A549 (cell line): Measurements from ENCODE around the gene ADCY10. TPM values are rescaled to one million over a fixed set of nuclear protein-coding genes. Genes with fewer than 3 reads are reported as not detected.
A peak's percentile ranks its signal among the peaks of the same experiment; 100 is the strongest.

ENCODE experiments used
- ATAC-seq, 2 experiments: fragments of 200-7000 bp in 1 of 2; fragments of >200 bp in 1 of 2; cut with Nextera tagmentation in 1 of 2; cut with Tn5 transposase in 1 of 2; 3 replicates each; pipeline versions ENCODE4 v1.8.0 to v1.9.1; 2018 to 2020; ENCODE audit warnings: mild to moderate bottlenecking in 1 of 2, moderate library complexity in 1 of 2
- CTCF ChIA-PET: fragments of 300-600 bp; sonication (Branson Sonifier 250); formaldehyde crosslinking; extraction: SDS; loops from one replicate; lab custom pipeline; 2021; ENCODE audit warnings: antibody characterized with exemption, inconsistent platforms; lab: Yijun Ruan, JAX
- POLR2A ChIA-PET: fragments of 350-600 bp; formaldehyde crosslinking; extraction: SDS; loops from one replicate; lab custom pipeline; 2021; ENCODE audit warnings: antibody characterized with exemption, inconsistent platforms; lab: Yijun Ruan, JAX
- DNase-seq, 2 experiments: peaks; one replicate each; pipeline versions ENCODE4 v3.0.0 to v3.0.0-alpha.2; 2011 to 2016; ENCODE audit warnings: low read depth in 1 of 2, low spot score in 1 of 2
- FAIRE-seq: peaks from 2 replicates; lab custom pipeline; 2011; peaks lifted over from hg19 to GRCh38; lab: Jason Lieb, UNC
- H3K27ac ChIP-seq, 2 experiments: fragments of >200 bp; sonication (Bioruptor Twin); formaldehyde crosslinking; 3 replicates each; pipeline ENCODE4 v1.5.1; 2016 to 2017
- H3K4me1 ChIP-seq: fragments of >200 bp; sonication (Bioruptor Twin); formaldehyde crosslinking; 3 replicates; pipeline ENCODE4 v1.6.1; 2016
- H3K4me2 ChIP-seq: fragments of >200 bp; sonication (Bioruptor Twin); formaldehyde crosslinking; 3 replicates; pipeline ENCODE4 v1.6.1; 2016
- H3K4me3 ChIP-seq: fragments of >200 bp; sonication (Bioruptor Twin); formaldehyde crosslinking; 3 replicates; pipeline ENCODE4 v1.5.1; 2016
- H3K9me3 ChIP-seq: fragments of >200 bp; sonication (Bioruptor Twin); formaldehyde crosslinking; 3 replicates; pipeline ENCODE4 v1.6.1; 2016
- BHLHE40 ChIP-seq: IDR thresholded peaks from 2 replicates; pipeline ENCODE4 v1.6.1; 2012; ENCODE audit warnings: low read depth, low read length, inconsistent platforms
- CBX2 ChIP-seq: fragments of 200-600 bp; sonication (generic); IDR thresholded peaks from 2 replicates; pipeline ENCODE4 v1.6.1; 2016; ENCODE audit warnings: low read depth, mild to moderate bottlenecking, borderline replicate concordance
- CHD2 ChIP-seq: fragments of 150-350 bp; IDR thresholded peaks from 2 replicates; pipeline ENCODE4 v1.6.1; 2014; ENCODE audit warnings: low read length; ENCODE audit not compliant: partially characterized antibody
- CHD4 ChIP-seq: fragments of 200-600 bp; sonication (generic); IDR thresholded peaks from 2 replicates; pipeline ENCODE4 v1.6.1; 2016; ENCODE audit warnings: antibody characterized with exemption, mild to moderate bottlenecking, borderline replicate concordance
- FOXS1 ChIP-seq: fragments of 250-450 bp; sonication (Bioruptor Pico); IDR thresholded peaks from 2 replicates; pipeline ENCODE4 v1.5.0; 2020; ENCODE audit warnings: mild to moderate bottlenecking, moderate library complexity
- HDAC2 ChIP-seq: fragments of 200-600 bp; sonication (generic); IDR thresholded peaks from 2 replicates; pipeline ENCODE4 v1.6.1; 2016
- HOXB13 ChIP-seq: fragments of 250-450 bp; sonication (Bioruptor Pico); IDR thresholded peaks from 2 replicates; pipeline ENCODE4 v1.5.0; 2020; ENCODE audit warnings: low read depth, mild to moderate bottlenecking, moderate library complexity
- JUN ChIP-seq, 2 experiments: fragments of >200 bp; sonication (Bioruptor Twin); formaldehyde crosslinking; IDR thresholded peaks; 2 replicates in 1 of 2; 3 replicates in 1 of 2; pipeline ENCODE4 v1.6.1; 2016 to 2017
- JUNB ChIP-seq: fragments of >200 bp; sonication (Bioruptor Twin); formaldehyde crosslinking; IDR thresholded peaks from 2 replicates; pipeline ENCODE4 v1.6.1; 2016
- KDM5A ChIP-seq: fragments of 200-600 bp; sonication (generic); IDR thresholded peaks from 2 replicates; pipeline ENCODE4 v1.6.1; 2016; ENCODE audit warnings: antibody characterized with exemption, mild to moderate bottlenecking
- NFE2L2 ChIP-seq: fragments of 150-350 bp; conservative IDR thresholded peaks from 2 replicates; pipeline ENCODE4 v1.6.1; 2014; ENCODE audit warnings: low read length
- POLR2A ChIP-seq: IDR thresholded peaks from 2 replicates; pipeline ENCODE4 v1.6.1; 2012; ENCODE audit warnings: mild to moderate bottlenecking, low read length
- POLR2AphosphoS2 ChIP-seq: conservative IDR thresholded peaks from 2 replicates; pipeline ENCODE4 v1.6.1; 2012; ENCODE audit warnings: low read length, improper control_type of control experiment, inconsistent platforms
- SREBF2 ChIP-seq: fragments of 450-650 bp; IDR thresholded peaks from 2 replicates; pipeline ENCODE4 v1.6.1; 2014; ENCODE audit warnings: mild to moderate bottlenecking, moderate library complexity
- TFCP2L1 ChIP-seq: fragments of 250-450 bp; sonication (Bioruptor Pico); IDR thresholded peaks from 2 replicates; pipeline ENCODE4 v1.5.0; 2021; ENCODE audit warnings: mild to moderate bottlenecking
- TP53 ChIP-seq: fragments of 250-450 bp; sonication (Bioruptor Pico); IDR thresholded peaks from 2 replicates; pipeline ENCODE4 v1.5.0; 2021; ENCODE audit warnings: mild to moderate bottlenecking, moderate library complexity
- ZC3H11A ChIP-seq: fragments of 450-650 bp; IDR thresholded peaks from 2 replicates; pipeline ENCODE4 v1.6.1; 2014; ENCODE audit warnings: antibody characterized with exemption, mild to moderate bottlenecking
- ZFP36 ChIP-seq: fragments of 450-650 bp; IDR thresholded peaks from 2 replicates; pipeline ENCODE4 v1.6.1; 2014; ENCODE audit warnings: borderline replicate concordance; ENCODE audit not compliant: partially characterized antibody
- WGBS: methylation state at CpG from one replicate; pipeline ENCODE4 v1.1.6; 2017; ENCODE audit errors: missing lambda C conversion rate; 5-methylcytosine and 5-hydroxymethylcytosine counted together
- polyA plus RNA-seq, 4 experiments: library from polyadenylated mRNA; depleted of rRNA in 3 of 4; stranded (reverse); fragments of >200 nt; fragmentation: RNase III in 1 of 4; extraction: RNeasy Plus Mini Kit Qiagen cat#74134 plus additional on column Dnase treatment in 1 of 4; gene quantifications; 2 replicates in 3 of 4; 3 replicates in 1 of 4; pipeline ENCODE4 v1.2.3, GENCODE V29; 2011 to 2017
- TF ChIP-seq, protein P1 (sequence below): fragments of 250-450 bp; sonication (Bioruptor Pico); IDR thresholded peaks from 2 replicates; pipeline ENCODE4 v1.5.0; 2020; ENCODE audit warnings: low read depth, mild to moderate bottlenecking, moderate library complexity
- TF ChIP-seq, protein P2 (sequence below): fragments of 450-650 bp; IDR thresholded peaks from 2 replicates; pipeline ENCODE4 v1.6.1; 2014; ENCODE audit warnings: antibody characterized with exemption
- TF ChIP-seq, protein P3 (sequence below): fragments of 250-450 bp; sonication (Bioruptor Pico); IDR thresholded peaks from 2 replicates; pipeline ENCODE4 v1.5.0; 2021; ENCODE audit warnings: mild to moderate bottlenecking, moderate library complexity, borderline replicate concordance
- TF ChIP-seq, protein P4 (sequence below): fragments of >200 bp; sonication (Bioruptor Twin); formaldehyde crosslinking; IDR thresholded peaks from 3 replicates; pipeline ENCODE4 v1.5.1; 2016
- TF ChIP-seq, protein P5 (sequence below): IDR thresholded peaks from 2 replicates; pipeline ENCODE4 v1.6.1; 2012; ENCODE audit warnings: low read depth, borderline replicate concordance

Gene ADCY10
- polyA plus RNA-seq, 2 of the 4 experiments (the other 2 are of a cell fraction), result 0.03 to 0.18 TPM

DNA sequence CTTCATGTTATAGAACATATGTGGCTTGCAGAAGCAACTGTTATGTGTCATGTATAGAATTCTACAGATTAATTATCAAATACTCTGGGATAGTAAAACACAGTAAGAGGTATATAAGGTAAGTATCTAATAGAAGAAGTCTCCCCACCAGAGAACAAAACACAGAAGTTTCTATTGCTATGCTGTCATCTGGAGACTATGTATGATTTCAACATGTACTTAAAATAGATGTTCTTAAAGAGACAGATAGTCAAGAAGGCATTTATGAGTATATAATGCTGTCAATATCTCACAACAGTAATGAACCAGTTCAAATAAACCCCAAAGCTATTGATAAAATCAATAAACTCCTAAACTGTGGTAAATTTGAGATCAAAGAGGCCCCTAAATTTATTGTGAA is 8.1 kb upstream of the ADCY10 start:
- Histone ChIP-seq H3K27ac (peak overlapping the region in 1 of 2 experiments; percentile 18; a peak in 1 of 6 replicates), H3K4me3 (no peak overlapping the region), H3K4me2 (peak overlapping the region; percentile 53), H3K4me1 (peaks cover 60% of the 10 kb centered on the region), H3K9me3 (no peaks in the 10 kb centered on the region)
- no peak for TF ChIP-seq CHD4
- no peak for TF ChIP-seq ZC3H11A
- no peak for TF ChIP-seq FOXS1
- TF ChIP-seq ZFP36, result no peak
- no peak for TF ChIP-seq JUNB
- ChIA-PET POLR2A (no interaction called here), CTCF (no interaction called here)
- no peak for DNase-seq
- FAIRE-seq, result no peak
- no peak for ATAC-seq

DNA sequence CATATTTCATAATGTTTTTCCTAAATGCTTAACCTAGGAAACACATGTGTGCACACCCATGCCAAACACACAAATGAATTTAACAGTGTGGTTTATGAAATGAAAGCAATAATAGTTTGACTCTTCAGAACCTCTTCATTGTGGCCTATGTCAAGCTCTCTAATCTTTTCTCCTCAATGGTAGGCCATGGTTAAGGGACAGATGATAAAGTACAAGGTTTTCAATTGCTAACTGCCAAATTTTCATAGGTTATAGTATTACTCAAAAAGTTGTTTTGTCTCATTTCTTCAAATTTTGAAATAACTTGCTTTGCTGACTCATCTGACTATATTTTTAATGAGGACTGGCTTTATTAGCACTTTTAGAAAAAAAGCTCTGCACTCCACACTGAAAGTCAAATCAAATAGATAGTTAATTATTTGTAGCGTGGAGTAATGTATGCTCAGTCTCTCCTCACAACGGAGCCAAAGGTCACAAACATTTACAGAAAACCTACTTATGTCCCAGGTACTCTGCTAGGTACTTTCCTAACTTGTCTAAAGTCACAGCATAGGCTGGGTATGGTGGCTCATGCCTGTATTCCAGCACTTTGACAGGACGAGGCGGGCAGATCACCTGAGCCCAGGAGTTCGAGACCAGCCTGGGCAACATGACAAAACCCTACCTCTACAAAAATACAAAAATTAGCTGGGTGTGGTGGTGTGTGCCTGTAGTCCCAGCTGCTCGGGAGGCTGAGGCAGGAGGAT is 3.0 kb upstream of the ADCY10 start:
- no peak overlapping the region for H3K4me3 ChIP-seq
- 59% methylated on average over 6 of the region's 6 CpGs for WGBS
- H3K27ac ChIP-seq, result peak overlapping the region; percentile 15 to 71; a peak in 4 of 6 replicates
- TF ChIP-seq SREBF2 (no peak), NFE2L2 (no peak), ZC3H11A (no peak), KDM5A (no peak), POLR2AphosphoS2 (no peak), POLR2A (no peak), TFCP2L1 (no peak), JUN (IDR thresholded peaks at IDR 0.05) (no peak), TP53 (no peak), CBX2 (no peak), BHLHE40 (no peak), HOXB13 (no peak), CHD2 (no peak), HDAC2 (no peak)
- TF ChIP-seq, protein P1, sequence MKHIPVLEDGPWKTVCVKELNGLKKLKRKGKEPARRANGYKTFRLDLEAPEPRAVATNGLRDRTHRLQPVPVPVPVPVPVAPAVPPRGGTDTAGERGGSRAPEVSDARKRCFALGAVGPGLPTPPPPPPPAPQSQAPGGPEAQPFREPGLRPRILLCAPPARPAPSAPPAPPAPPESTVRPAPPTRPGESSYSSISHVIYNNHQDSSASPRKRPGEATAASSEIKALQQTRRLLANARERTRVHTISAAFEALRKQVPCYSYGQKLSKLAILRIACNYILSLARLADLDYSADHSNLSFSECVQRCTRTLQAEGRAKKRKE, result no peak
- TF ChIP-seq, protein P2, sequence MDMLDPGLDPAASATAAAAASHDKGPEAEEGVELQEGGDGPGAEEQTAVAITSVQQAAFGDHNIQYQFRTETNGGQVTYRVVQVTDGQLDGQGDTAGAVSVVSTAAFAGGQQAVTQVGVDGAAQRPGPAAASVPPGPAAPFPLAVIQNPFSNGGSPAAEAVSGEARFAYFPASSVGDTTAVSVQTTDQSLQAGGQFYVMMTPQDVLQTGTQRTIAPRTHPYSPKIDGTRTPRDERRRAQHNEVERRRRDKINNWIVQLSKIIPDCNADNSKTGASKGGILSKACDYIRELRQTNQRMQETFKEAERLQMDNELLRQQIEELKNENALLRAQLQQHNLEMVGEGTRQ, result no peak
- TF ChIP-seq, protein P3, sequence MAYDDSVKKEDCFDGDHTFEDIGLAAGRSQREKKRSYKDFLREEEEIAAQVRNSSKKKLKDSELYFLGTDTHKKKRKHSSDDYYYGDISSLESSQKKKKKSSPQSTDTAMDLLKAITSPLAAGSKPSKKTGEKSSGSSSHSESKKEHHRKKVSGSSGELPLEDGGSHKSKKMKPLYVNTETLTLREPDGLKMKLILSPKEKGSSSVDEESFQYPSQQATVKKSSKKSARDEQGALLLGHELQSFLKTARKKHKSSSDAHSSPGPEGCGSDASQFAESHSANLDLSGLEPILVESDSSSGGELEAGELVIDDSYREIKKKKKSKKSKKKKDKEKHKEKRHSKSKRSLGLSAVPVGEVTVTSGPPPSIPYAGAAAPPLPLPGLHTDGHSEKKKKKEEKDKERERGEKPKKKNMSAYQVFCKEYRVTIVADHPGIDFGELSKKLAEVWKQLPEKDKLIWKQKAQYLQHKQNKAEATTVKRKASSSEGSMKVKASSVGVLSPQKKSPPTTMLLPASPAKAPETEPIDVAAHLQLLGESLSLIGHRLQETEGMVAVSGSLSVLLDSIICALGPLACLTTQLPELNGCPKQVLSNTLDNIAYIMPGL (CRISPR knock-in tag), result no peak
- TF ChIP-seq, protein P4, sequence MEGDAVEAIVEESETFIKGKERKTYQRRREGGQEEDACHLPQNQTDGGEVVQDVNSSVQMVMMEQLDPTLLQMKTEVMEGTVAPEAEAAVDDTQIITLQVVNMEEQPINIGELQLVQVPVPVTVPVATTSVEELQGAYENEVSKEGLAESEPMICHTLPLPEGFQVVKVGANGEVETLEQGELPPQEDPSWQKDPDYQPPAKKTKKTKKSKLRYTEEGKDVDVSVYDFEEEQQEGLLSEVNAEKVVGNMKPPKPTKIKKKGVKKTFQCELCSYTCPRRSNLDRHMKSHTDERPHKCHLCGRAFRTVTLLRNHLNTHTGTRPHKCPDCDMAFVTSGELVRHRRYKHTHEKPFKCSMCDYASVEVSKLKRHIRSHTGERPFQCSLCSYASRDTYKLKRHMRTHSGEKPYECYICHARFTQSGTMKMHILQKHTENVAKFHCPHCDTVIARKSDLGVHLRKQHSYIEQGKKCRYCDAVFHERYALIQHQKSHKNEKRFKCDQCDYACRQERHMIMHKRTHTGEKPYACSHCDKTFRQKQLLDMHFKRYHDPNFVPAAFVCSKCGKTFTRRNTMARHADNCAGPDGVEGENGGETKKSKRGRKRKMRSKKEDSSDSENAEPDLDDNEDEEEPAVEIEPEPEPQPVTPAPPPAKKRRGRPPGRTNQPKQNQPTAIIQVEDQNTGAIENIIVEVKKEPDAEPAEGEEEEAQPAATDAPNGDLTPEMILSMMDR, result no peak
- TF ChIP-seq, protein P5, sequence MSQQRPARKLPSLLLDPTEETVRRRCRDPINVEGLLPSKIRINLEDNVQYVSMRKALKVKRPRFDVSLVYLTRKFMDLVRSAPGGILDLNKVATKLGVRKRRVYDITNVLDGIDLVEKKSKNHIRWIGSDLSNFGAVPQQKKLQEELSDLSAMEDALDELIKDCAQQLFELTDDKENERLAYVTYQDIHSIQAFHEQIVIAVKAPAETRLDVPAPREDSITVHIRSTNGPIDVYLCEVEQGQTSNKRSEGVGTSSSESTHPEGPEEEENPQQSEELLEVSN, result no peak
- peaks cover 23% of the 10 kb centered on the region for H3K4me1 ChIP-seq
- H3K9me3 ChIP-seq, result no peaks in the 10 kb centered on the region
- FAIRE-seq, result no peak
- CTCF ChIA-PET, result interaction anchor here (0.7 to 2.8 kb wide), 4 partner anchors 10 to 18 kb away, joined by 4 to 8 read pairs (median 4); no protein-coding TSS in a partner anchor
- 0 out of 6 replicates have a peak, but pooled peaks of 1 of the 2 experiments have one; percentile 24 for ATAC-seq
- POLR2A ChIA-PET, result no interaction called here
- peak overlapping the region; percentile 58 for H3K4me2 ChIP-seq
- DNase-seq, result no peak
